IMR-90 (cell line): ENCODE data around the gene HRH1.

Experiments used
- FOS ChIP-seq: fragments of 150-350 bp; IDR thresholded peaks from 2 replicates; pipeline ENCODE4 v1.6.1; 2016; ENCODE audit warnings: low read depth, low read length
- POLR2A ChIP-seq: IDR thresholded peaks from 2 replicates; pipeline ENCODE4 v1.6.1; 2012; ENCODE audit warnings: mild to moderate bottlenecking, low read depth, low read length
- RFX5 ChIP-seq: IDR thresholded peaks from 2 replicates; pipeline ENCODE4 v1.8.0; 2012; ENCODE audit warnings: low read depth, mild to moderate bottlenecking, low read length, moderate library complexity

DNA sequence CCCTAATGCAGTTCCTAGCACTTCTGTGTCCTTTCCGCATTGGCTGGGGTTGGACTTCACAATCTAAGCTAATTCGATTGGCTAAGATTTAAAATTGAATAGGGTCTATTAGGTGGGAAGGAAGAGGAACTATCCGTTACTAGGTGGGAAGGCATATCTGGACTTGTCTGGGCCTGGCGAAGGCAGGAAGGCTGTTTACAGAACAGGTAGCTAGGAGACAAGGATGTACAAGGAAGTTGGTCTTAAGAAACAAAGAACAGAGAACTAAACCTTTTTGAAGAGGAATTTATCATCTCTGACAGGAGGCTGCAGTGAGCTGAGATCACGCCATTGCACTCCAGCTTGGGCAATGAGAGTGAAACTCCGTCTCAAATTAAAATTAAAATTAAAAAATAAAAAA, 100.6 kb downstream of the HRH1 start:
- TF ChIP-seq POLR2A (no peak), FOS (no peak), RFX5 (no peak)
